HG02678 (cell line): ENCODE data around the gene SLC9A9.
A peak's percentile ranks its signal among the peaks of the same experiment; 100 is the strongest.
"Not testable (repeated sequence)": the region's sequence is repeated elsewhere in the genome, so short reads cannot be mapped to it uniquely, and the experiment has no call there.

Experiments
- ATAC-seq: cut with Tn5 transposase; IDR thresholded peaks from one replicate; pipeline ENCODE4 v1.9.1; 2021; ENCODE audit warnings: mild to moderate bottlenecking, moderate library complexity; ENCODE audit not compliant: unreplicated experiment

Gene SLC9A9

GRCh38 chr3:143478115-143478693, 370.1 kb downstream of the SLC9A9 start:
- ATAC-seq, result no peak

DNA sequence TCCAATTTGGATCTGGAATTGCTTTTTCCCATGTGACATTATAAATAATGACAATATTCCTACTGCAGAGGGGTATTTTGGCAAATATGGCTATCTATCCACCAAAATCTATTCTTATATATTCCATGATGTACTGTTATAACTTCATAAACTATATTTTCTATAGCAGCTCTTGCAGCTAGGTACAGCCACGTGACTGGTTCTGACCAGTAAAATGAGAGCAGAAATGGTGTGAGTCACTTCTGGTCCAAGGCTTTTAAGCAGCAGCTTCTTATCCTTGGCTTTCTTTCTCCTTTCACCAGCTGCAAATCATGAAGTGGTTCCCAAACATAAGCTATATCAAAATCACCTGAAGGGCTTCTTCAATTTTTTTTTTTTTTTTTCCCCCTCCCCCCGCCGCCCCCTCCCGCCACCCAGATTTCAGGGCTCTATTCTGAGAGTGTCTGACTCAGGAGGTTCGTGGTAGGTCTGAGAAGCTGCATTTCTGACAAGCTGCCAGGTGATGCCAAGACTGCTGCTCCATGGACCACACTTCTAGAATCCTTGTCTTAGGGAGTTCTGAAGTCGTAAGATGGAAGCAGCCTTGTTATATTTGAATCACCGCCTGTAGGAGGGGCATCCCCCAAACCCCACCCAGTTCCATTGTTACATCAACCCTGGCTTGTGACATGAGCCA, 371.2 kb downstream of the SLC9A9 start:
- ATAC-seq, result no peak

GRCh38 chr3:143475981-143476380, 372.3 kb downstream of the SLC9A9 start:
- no peak for ATAC-seq

DNA sequence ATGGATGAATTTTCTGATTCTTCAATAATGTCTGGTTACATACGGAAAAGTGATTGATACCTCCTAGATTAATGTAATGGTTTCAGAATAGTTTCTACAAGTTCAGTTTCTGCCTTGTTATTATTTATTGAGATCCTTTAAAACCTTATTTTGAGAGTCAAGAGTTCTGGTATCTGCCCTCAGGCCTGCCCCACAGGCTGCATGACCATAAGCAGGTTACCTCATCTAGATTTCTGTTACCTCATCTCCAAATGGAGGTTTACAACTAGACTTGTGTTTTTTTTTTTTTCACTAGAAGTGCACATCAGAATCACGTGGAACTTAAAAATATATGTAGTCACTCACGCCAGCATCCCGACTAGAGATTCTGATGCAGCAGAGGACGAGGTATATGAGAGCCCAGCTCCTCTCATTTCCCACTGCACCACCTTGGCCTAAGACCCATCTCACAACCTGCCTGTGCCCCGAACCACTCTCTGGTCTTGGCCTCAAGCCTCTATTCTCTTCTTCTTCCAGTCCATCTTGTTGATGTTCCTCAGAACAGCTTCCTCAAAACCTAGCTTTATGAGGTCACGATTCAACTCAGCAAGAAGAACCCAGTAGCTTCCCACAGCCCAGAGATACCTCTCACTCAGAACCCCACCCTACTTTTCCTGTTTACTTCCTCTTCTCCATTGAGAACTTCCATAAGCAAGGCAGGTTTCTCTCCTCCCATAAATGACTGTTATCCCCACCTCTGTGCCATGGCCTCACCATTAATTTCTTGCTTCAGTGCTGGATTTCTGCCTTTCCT, 375.3 kb downstream of the SLC9A9 start:
- no peak for ATAC-seq

DNA sequence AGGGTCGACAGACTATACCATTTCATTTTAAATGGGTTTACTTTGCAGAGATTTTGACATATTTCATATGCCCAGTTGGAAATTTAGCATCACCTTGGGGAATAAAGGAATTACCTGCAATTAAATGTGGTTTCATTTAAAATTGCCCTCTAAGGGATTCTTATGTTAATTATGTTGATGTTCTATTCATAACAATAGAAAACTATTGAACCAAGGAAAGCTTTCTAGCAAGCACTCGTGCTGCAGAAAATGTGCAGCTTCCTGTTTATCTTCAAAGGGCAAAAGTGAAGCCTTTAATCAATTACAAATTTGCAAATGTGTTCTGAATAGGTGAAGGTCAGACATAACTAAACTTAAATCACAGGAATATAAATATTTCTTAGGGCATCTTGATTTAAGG, 376.6 kb downstream of the SLC9A9 start:
- ATAC-seq, result no peak

- no peak for ATAC-seq
These were observed 379.1 kb downstream of the SLC9A9 start for GRCh38 chr3:143469159-143469558.

GRCh38 chr3:143465666-143466065, 382.6 kb downstream of the SLC9A9 start:
- no peak for ATAC-seq

GRCh38 chr3:143464850-143465249, 383.4 kb downstream of the SLC9A9 start:
- ATAC-seq, result no peak

DNA sequence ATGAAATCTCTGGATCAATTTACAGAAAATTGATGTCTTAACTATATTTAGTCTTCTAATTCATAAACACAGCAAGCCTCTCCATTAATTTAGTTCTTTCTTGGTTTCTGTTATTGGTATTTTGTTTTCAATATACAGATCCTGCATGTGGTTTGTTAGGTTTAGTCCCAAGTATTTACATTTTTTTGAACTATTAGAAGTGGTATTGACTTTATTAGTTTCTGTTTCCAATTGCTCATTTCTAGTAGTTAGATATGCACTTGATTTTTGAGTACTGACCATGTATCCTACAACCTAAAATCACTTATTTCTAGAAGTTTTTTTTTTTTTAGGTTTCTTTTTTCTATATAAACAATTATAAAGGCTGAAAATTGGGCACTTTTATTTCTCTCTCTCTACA, 392.8 kb downstream of the SLC9A9 start:
- ATAC-seq, result no peak

DNA sequence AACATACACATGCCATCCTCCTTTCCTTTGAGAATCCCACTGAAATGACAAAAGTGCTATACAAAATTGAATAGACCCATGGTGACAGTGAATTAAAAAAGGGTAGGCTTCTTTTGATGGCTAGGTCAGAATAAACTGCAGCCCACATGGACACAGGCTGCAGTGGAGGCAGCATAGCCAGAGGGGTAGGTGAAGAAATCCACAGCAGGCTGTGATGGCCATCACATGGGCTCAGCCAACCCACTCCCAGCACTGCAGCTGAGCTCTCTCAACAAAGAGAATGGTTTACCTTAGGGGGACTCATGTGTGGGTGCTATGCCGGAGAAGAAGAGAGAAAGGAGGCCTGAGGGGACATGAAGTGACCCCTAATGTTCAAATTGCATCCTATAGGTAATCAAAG, 397.6 kb downstream of the SLC9A9 start:
- ATAC-seq, result no peak

DNA sequence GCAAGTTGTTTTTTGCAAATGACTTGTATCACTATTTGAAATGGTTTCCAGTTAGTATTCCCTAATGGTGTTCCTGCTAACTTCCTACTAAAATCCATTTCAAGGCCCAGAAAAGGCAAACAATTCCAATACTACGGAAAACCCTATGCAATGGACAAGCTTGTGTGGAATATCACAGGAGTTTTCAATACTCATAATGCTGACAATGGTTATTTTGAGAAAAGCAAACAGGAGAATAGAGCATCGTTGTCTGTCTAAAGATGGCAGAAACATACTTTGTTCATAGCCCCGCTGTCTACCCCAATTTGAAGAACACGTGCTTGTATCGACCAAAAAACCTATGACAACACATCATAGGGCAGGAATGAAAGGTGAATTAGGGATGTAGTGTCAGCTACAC, 400.8 kb downstream of the SLC9A9 start:
- ATAC-seq, result no peak

- peak; percentile 71 for ATAC-seq
These were observed 403.1 kb downstream of the SLC9A9 start for GRCh38 chr3:143445118-143445517.

DNA sequence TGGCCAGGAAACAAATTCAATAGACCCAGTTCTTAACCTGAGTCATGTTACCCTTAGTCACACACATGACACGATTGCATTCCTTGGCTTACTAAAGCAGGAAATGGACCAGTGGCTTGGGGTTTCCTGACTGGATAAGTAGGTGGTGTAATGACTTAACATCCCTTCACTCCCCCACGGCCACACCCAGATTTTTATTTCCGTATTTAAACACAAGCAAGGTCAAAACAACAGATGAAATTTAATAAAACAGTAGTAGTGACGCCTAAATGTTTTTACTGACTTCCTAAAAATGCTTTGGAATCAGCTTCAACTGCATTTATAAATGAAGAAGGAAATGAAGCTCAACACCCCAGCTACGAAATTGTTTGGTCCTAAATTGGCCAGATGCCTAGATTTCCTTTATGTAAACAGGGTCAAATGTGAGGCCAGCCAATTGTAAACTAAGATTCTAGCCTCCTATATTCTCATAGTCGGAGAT, 404.4 kb downstream of the SLC9A9 start:
- no peak for ATAC-seq

- ATAC-seq, result no peak
These were observed 405.3 kb downstream of the SLC9A9 start for GRCh38 chr3:143442814-143443447.

GRCh38 chr3:143441516-143442171, 406.6 kb downstream of the SLC9A9 start:
- ATAC-seq, result no peak

DNA sequence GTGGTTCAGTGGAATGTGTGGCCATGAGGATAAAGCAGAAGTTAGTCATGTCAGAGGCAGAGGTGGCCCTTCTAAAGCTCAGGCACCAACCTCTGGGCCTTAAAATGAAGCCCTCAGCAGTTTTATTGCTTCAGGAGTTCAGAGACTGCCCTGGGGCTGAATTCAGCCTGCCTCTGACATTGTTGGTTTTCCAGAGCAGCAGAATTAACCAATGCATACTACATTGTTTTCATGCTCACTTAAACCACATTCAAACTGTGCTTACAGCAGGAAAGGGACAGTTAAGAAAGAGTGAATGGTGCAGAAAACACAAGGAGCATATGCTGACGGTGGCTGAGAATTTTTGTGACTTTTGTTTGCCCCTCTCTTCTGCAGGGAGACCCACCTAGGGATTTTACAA, 408.5 kb downstream of the SLC9A9 start:
- ATAC-seq, result no peak

GRCh38 chr3:143437405-143437804, 410.9 kb downstream of the SLC9A9 start:
- no peak for ATAC-seq

DNA sequence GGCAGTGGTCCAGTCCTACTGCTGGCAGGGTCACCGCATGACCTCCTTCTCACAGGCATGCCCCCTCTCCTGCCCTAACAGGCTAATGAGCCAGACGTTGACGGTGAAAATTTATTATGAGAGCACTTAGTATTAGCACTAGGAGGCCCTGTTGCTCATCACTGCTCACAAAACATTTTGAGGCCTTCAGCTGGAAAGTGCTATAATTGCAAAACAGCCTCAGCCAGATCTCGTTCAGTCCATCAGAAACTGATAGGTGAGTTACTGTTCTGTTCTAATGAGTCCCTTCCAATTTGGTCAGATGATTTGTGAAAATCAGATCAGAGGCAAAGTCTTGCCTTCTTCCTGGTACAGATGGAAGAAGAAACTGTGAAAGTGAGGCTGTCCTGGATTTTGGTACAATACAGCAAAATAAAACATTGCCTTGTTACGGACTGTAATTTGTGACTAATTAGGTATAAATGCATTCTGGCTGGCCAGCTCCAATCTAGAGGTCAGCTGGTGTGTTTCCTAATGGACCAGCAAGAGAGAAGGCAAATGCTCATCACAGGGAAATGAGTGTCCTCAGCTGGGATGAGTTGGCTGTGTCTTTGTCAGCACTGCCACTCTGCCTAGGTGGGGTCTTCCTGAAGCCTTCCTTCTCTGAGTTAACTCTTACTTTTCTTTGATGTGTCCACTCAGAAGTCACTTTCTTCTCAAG, 411.9 kb downstream of the SLC9A9 start:
- no peak for ATAC-seq

GRCh38 chr3:143433787-143434378, 414.4 kb downstream of the SLC9A9 start:
- ATAC-seq, result no peak

- not testable (repeated sequence) for ATAC-seq
These were observed 417.0 kb downstream of the SLC9A9 start for GRCh38 chr3:143431298-143431697.
